HG03196 (cell line): ENCODE data around the gene RIBC1.
A peak's percentile ranks its signal among the peaks of the same experiment; 100 is the strongest.
"Not testable (repeated sequence)": the region's sequence is repeated elsewhere in the genome, so short reads cannot be mapped to it uniquely, and the experiment has no call there.

Source experiments
- ATAC-seq: cut with Tn5 transposase; IDR thresholded peaks from one replicate; pipeline ENCODE4 v1.9.1; 2021; ENCODE audit not compliant: unreplicated experiment

Gene RIBC1

GRCh38 chrX:53422861-53423306 is at the start of gene RIBC1:
Gene RIBC1, plus strand, starts transcription at chrX:53422873. Its CDS starts 3,404 bp downstream, at chrX:53426277.
- no peak for ATAC-seq

- ATAC-seq: no peak
Measured at GRCh38 chrX:53373307-53373706, 49.4 kb upstream of the RIBC1 start.

DNA sequence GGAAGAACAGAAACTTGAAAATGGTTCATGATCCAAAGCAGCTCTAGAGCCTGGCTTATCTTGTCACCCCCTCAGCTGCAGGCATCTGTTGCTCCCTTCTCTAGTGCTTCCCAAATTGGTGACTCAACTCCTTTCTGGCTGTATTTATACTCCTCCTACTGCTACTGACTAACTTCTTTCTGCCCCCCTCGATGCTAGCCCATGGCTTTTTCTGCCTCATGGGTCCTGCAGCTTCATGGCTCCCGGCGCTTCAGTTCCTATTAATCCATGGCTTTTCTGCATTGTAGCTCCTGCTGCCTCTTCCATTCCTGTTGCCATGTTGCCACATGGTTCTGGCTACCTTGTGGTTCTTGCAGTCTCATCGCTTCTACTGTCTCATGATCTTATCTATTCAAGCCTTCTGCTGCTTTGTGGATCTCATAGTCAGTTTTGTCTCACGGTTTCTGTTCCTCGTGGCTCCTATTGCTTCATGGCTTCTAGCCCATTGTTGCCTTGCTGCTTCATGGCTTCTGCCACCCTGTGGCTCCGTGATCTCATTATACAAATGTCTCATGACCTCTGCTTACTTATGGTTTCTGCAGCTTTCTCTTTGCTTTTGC is 48.4 kb upstream of the RIBC1 start:
- no peak for ATAC-seq

GRCh38 chrX:53374923-53375322 is 47.8 kb upstream of the RIBC1 start:
- no peak for ATAC-seq

- ATAC-seq: no peak
Measured at GRCh38 chrX:53376888-53377287, 45.8 kb upstream of the RIBC1 start.

- no peak for ATAC-seq
Measured at GRCh38 chrX:53377464-53377863, 45.2 kb upstream of the RIBC1 start.

DNA sequence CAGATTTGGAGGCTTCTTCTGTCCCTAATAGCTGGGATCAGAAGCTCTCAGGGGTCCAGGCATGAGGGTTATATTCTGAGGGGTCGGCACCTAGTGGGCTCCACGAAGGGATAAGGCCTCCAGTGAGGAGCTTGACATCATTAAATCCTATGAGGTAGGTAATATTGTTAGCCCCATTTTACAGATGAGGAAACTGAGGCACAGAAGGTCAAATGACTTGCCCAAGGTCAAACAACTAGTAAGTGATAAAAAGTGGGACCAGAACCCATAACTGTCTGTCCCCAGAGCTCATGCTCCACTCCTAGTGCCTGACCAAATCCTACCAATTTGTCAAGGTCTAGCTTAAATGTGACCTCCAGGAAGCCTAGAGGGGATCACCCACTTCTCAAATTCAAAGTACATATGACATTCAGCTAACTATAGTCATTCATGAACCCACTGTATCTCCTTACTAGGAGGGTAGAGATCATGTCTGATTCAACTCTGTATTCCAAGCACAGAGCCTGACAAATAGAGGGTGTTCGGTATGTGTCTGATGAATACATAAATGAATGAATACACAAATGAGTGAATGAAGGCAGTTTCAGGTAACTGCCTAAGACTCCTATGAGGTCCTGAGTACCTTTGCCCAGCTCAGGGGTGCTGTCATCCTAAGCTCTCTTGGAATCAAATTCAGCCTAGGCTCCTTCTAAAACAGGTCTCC is 43.5 kb upstream of the RIBC1 start:
- ATAC-seq: no peak

- ATAC-seq: no peak
Measured at GRCh38 chrX:53379747-53380146, 42.9 kb upstream of the RIBC1 start.

DNA sequence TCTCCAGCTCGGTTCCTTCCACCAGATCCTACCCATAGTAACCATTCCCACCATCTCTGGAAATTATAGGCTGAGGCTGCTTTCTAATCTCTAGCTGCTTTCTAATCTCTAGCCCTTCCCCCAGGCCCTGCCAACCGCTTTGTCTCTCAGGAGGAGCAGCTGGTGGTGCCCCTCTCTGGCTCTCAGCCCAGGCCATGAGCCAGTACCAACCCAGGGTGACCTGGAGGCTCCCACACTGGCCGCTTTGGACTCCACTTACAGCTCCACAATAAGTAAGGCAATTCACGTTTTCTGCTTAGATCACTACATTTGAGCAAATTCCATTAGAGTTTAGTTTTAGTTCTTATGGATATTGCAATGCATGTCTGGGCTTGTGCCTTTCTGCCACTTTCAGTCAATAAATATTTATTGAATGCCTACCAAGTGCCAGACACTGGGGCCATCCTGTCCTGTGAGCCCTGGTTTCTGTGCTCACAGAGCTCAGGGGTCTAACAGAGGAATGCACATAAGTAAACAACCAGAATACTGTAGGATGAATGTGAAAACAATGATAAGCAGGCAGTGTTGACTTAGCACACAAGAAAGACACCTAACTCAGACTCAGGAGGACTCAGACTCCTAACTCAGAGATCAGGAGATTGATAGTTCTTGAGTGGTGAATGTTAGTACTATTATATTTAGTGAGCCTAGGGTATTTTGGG is 39.1 kb upstream of the RIBC1 start:
- no peak for ATAC-seq

DNA sequence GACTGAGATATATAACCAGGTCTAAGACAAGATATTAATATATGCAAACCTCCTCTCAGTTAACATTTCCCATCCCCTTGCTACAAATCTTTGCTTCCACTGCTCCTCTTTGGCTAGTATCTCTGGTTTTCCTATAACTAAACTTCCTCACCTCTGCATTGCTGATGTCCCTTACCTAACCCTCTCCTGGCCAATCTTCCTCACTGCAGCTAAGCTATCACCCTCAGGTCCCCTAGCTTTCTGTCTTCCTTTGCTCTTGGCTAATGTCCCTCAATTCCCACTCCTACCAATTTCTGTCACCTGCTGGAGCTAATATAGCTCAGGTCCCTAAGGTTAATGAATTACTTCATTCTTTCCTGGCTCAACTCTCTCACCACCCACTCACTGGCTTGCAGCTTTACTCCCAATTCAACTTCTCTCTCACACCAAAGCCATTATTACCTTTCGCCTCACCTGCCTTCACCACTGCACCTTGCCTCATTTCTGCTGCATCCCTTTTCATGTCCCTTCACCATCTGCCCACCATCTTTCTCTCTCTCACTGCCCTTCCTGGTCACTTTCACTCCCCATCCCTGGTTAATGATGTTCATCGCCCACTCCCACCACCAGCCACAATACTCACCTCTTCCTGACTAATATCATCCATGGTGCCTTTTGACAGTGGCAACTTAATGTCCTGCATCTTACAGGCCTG is 26.9 kb upstream of the RIBC1 start:
- ATAC-seq: no peak

- no peak for ATAC-seq
Measured at GRCh38 chrX:53398216-53398615, 24.5 kb upstream of the RIBC1 start.

DNA sequence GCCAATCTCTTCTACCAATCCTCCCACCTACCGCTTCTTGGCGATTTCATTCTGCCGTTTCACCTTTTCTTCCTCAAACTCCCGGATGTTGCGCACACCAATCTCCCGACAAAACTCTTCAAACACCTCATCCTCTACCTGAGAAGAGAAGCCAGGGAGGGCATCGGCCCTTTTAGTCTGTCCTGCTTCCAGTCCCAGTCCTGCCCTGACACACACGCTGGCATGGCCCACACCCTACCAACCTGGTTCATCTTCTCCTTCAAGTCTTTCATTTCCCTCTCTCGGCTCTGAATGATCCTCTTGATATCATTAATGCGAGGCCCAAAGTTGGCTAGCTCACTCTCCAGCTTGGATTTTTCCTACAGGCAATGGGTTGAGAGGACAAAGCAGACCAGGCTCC is 19.1 kb upstream of the RIBC1 start:
- ATAC-seq: no peak

DNA sequence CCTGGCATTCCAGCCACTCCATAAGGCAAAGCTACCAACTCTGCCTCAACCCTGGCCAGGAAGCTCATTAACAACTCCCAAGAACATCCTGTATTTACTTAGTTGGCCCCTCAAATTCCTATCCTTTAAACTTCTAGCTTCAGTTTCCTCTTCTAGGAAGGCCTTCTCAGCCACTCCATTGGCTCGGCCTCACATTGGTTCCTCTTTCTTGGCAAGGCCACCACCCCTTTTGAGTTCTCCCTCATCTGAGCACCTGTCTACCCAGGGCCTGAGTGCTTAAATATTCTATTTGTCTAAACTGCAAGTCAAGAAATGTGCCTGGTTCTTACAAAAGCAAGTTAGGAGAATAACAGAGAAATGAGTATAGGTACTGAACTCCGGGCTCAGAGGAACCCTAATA is 10.2 kb upstream of the RIBC1 start:
- ATAC-seq: no peak

DNA sequence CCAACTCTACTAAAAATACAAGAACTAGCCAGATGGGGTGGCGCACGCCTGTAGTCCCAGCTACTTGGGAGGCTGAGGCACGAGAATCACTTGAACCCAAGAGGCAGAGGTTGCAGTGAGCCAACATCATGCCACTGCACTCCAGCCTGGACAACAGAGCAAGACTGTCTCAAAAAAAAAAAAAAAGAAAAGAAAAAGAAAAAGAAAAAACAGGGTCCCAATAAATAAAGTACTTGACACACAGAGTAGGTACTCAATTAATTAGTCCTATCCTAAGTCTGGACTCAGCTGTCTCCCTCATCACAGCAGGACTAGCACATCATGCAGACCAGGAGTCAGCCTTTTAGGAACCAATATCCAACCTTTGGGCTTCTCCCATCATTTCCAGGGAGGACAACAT is 2.3 kb upstream of the RIBC1 start:
- ATAC-seq: not testable (repeated sequence)

DNA sequence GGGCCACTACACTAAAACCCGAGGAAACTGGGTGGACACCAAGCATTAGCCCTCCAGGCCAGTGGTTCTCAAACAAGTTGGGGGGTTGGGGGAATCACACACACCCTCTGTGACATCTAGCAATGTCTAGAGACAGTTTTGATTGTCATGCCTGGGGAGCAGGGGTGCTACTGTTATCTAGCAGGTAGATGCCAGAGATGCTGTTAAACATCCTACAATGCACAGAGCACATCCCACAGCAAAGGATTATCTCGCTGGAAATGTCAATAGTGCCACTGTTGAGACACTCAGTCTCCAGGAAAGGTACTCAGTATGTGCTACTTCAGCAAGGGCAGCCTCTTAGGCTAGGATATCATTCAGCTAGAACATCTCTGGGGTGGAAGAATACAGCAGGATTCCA is 1.5 kb upstream of the RIBC1 start:
- ATAC-seq: no peak

DNA sequence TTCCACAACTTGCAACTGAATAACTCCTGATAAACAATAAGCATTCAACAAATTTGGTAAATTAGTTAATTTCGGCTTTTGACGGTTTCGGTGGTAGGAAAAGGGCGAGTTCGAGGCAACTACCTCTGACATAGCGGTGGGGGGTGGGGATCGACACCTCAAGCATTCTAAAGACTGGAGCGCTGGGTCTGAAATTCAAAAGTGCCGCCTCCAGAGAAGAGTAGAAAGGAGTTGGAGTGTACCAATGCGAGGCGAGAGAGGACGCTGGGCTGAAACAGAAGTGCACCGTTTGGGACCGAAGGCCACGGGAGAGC is 944 bp upstream of the RIBC1 start:
- ATAC-seq: peak; percentile 21

GRCh38 chrX:53422086-53422860 is 400 bp upstream of the RIBC1 start, which contains the start of gene SMC1A:
Gene SMC1A, minus strand, starts transcription at chrX:53422654. Its CDS starts 54 bp downstream, at chrX:53422600.
- ATAC-seq: peak; percentile 92

GRCh38 chrX:53429755-53430154 is 7.1 kb downstream of the RIBC1 start:
- no peak for ATAC-seq

DNA sequence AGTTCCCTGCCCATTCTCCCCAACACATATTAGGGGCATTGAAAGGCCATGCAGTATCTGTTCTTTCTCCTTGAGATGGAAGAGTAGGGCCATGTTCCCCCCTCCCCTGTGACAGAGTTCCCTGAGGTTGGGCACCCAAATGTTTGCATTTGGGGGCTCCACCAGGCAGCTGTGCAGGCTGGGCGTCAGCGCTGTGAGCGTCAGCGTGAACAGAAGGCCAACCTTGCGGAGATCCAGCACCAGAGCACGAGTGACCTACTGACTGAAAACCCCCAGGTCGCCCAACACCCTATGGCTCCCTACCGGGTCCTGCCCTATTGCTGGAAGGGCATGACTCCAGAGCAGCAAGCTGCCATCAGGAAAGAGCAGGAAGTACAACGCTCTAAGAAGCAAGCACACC is 7.6 kb downstream of the RIBC1 start:
- ATAC-seq: no peak

- ATAC-seq: peak; percentile 89
Measured at GRCh38 chrX:53433651-53434639, 11.3 kb downstream of the RIBC1 start, which contains the start of gene HSD17B10. Gene HSD17B10, minus strand, starts transcription at chrX:53434370. Its CDS starts 25 bp downstream, at chrX:53434345.
